Measurements from ENCODE around the gene PSAP.

Gene PSAP

DNA sequence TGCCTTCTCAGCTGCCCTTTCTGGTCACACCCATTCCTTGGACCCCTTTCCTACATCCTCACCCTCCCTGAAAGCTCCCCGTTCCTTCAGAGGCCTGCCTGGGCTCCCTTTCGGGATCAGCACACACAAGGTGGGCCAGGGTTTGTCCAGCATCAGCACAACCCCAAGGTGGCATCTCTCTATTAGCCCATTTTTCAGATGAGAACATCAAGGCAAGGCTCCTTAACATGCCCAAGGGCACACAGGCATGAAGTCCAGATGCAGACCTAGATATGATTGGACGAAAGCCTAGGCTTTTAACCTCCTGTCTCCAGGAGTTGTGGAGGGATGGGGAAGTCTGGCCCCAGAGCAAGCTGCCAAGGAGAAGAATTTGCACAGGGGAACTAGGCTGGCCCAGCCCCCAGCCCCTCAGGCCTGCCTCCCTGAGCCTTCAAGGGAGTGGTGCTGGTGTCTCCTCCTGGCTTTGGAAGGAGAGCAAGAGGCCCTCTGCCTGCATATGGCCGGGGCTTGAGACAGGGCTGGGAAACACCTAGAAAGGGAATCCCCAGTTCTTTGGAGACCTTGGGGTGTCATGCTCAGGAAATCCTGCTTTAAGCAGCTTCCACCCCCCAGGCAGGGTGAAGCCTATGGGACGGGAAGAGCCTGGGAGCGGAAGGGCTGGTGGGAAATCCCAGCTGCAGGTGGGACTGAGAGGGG is 68.7 kb downstream of the PSAP start:
- DNase-seq = no peak

DNA sequence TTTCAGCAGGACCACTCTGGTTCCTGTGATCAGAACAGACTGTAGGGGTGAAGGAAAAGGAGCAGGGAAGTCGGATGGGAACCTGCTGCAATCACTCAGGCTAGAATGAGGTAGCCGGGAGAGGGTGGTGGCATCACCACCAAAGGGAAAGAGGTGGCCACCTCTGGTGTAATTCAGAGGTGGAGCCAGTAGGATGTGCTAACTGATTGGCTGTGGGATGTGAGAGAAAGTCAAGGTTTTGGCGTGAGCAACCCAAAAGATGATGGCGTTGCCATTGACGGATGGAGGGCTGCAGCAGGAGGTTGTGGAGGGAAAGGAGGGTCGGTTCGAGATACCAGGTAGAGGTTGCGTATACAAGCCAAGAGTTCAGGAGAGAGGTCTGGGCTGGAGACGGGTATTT is 70.3 kb downstream of the PSAP start:
- no peak for DNase-seq

DNA sequence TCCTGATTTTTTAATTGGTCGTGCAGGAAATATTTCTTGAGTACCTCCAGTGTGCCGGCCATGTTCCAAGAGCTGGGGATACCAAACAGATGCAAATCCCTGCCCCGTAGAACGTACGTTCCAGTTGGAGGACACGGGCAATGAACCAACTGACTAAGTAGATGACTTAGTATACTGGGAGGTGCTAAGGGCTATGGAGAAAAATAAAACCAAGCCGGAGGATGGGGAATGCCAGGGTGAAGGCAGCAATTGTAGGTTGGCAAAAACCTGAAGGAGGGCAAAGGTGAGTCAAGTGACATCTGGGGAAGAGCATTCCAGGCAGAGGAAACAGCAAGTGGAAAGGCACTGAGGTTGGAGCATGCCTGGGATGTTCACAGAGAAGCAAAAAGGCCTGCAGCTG is 70.9 kb downstream of the PSAP start:
- no peak for DNase-seq

DNA sequence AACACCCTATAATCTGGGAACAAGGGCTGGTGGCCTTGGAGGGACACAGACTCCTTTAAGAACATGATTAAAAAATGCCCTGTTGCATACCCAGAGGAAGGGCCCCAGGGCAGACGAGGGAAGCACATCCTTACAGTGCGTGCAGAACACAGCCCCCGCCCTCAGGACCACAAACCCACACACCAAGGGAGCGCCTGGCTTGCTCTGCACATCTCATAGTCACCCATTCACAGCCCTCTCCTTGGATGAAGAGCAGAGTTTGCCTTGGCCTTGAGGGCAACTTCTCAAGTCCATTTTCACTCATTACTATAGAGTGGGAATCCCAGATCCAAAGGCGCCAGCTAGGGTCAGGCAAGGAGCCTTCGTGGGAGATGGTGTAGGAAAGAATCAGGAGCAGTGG is 71.4 kb downstream of the PSAP start:
- no peak for DNase-seq

DNA sequence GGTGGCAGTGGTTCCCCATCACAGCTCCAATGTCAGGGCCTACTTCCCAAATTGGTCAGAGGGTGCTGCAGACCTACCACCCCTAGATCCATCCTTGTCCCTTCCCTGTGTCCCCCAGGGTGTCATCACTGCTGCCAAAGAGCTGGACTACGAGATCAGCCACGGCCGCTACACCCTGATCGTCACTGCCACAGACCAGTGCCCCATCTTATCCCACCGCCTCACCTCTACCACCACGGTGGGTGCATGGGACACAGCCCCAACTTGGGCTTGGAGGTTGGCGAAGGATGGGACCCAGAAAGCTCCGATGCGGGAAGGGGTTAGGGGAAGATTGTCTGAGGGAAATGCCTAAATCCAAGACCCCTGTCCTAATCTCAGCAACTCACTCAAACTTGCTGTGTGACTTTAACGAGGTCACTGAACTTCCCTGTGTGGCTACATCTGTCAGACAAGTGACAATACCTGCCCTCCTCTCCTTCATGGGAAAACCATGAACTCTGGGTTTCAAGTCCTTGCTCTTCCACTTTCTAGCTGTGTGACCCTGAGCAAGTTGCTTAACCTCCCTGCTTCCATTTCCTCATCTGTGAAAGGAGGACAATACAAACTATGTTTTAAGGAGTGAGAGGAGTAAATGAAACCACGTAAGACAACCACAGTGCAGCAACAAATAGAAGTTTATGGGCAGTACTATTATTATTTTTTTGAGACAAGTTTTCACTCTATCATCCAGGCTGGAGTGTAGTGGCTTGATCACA is 72.8 kb downstream of the PSAP start:
- no peak for DNase-seq

DNA sequence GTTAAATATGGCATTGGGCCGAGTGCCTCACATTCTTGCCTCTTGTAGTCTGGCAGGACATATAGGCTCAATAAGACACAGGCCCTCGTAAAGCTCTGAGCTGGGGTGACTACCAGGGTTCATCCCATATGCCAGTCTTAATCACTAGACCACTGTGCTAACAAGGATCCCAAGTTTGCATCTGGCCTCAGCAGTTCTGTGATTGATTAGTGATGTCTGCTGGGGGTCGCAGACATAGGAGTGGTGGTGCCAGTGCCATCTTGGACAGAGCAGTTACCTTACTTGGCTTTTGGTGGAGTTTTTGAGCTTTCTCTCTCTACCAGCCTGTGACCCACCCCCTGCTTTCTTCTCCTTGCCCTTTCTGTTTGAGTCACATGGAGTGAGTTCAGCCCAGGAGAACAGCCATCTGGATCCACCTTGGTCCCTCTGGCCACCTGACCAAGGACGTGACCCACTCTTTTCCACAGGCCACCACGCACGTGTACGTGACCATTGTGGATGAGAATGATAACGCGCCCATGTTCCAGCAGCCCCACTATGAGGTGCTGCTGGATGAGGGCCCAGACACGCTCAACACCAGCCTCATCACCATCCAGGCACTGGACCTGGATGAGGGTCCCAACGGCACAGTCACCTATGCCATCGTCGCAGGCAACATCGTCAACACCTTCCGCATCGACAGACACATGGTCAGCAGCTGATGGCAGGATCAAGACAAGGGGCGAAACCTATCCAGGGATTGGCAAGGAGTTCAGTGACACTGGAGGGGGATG is 73.7 kb downstream of the PSAP start:
- DNase-seq = no peak

DNA sequence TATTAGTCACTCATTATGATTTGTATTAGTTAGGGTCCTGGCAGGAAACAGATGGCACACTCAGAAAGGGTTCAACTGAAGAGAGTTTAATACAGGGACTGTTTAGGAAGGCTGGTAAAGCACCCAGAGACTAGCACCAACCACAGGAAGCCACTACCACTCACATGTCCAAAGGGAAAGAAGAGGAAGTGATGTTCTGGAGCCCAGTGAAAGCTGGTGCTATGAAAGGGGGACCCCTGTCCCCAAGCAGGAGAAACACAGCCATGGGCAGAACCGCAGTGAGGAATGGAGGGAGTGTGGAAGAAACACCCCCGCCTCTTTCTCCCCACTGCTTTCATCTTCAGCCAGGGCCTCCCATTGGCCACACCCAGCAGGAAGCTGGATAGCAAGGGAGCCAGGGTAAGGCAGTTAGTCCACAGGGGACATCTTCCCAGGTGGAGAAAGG is 74.5 kb downstream of the PSAP start:
- no peak for DNase-seq

DNA sequence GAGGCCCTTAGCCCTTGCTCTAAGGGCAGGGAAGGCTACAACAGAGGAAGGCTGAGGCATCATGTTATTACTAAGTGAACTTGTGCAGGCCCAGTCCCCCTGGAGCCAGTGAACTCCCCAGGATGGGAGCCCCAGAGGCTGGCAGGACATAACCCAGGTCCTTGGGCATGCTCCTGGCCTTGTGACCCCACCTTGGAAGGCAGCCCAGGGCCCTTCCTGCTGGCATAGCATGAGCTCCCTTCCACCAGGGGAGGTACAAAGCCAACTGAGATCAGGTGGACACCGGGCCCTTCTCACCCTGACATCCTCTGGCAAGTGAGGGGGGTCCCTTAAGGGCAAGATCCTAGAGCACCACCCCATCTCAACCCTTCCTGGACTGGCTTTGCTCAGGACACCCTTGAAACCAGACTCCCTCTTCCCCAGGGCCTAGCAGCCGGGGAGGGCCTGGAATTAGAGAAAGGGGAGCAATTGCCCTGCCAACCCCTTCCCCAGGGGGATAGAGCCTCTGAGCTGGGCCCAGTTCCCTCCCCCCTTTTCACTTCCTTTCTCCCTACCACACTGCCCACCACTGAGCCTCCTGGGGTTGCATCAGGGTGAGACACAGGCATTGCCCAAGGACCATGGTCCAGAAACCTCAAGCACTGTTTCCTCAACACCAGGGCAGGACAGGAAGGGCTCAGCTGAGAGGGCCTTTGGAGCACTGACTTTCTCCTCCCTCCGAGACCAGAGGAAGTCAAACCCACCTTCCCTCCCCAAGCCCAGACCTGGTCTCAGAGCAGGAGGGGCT is 75.9 kb downstream of the PSAP start:
- no peak for DNase-seq

DNA sequence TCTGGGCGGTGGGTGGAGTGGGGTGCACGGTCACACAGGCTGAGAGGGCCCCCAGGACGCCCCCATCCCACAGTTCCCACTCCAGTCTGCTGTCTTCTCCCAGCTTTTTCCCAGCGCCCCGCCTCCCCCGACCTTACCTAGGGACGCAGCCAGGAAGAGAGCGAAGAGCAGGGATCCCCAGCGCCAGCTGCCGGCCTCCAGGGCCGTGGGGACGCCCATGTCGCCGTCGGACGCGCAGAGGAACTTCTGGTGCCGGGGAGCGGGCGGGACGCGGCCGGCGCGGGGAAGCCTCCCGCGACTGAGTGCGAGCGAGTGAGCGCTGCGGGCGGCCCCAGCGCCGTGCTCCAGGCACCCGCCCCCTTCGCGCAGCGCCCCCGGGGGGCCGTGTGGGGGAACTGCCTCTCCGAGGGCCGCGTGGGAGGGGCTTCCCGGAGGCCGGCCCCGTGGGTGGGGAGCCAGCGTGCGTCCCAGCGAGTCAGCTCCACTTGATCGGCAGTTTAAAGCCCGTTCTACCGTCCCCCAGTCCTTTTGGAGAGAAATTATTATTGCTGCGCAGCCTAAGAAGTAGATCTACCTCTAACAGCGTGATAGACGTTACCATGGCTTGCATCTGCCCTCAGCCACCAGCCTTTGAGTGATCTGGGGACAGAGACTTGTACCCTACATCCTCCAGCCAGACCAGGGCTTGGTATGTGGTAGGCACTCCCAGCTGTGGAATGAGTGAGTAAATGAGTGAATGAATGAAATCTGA is 77.7 kb downstream of the PSAP start, which contains the start of gene VSIR:
TSS of gene VSIR (minus strand) at position 300 of the 751 bp plus-strand sequence. CDS start at position 219, 81 bp downstream.
- DNase-seq = peak; percentile 96

DNA sequence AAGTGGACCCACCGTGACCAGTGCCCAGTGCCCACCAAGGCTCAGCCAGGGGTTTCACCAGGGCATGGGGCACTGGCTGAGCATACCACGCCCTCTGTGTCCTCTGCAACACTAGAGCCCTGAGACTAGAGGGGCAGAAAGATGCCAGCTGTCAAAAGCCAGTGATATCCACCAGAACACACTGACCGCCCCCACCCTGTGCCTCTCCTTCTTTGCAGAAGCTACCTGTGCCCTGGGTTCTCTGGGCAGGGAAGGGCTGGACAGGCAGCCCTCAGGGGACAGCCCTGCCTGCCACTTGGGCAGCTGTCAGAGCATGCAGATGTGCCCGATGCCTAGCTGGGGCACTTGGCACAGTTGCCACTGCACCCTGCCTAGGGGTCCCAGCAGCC is 78.2 kb downstream of the PSAP start:
- DNase-seq = no peak

DNA sequence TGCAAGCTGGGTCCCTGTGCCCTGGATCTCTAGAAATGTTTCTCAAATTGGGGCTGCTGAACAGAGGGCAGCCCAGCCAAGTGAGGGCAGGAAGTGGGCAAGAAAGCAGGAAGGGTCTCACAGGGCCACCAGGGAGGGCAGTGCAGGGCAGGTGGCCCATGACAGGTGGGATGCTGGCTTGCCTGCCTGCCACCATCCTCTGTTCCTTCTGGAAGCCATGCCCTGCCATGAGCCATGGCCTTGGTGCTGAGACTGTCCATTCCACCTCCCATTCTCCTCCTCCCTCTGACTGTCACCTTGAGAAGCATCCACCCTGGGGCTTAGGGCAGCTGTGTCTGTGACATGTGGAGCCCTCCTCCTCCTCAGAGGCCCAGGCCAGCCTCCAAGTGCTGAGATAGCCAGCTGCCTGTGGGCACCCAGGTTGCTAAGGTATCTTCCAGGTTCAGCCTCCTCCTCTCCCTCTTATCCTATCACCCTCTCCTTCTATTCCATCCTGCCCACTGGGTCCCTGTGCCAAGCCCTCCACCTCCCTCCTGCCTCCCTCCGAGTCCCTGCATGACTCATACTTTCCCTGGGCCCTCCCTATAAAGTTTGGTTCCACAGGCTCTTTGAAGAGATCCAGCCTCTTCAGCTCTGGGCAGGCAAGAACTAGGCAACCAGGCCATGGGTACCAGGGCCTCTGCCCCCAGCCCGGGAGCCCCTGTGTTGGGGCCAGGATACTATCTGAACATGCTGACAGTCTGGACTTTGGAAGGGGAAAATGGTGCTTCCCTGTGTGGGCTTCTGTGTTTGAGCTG is 79.0 kb downstream of the PSAP start:
- peak; percentile 49 for DNase-seq

DNA sequence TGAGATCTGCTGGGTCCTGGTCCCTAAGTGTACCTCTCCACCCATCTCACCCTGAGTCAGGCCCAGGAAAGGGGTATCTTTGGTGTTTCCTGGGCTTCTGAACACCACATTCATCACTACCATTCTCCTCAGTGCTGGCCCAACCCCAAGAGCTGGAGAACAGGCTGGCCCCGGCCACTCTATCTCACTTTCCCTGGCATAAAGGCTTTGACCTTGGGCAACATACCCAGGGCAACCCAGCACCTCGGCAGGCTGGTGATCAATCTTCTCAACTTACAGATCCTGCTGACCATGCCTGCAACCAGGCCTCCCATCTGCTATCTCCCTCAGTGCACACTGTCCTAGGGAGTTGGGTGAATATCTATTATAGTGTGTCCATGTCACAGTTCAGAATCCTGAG is 79.8 kb downstream of the PSAP start:
- no peak for DNase-seq

DNA sequence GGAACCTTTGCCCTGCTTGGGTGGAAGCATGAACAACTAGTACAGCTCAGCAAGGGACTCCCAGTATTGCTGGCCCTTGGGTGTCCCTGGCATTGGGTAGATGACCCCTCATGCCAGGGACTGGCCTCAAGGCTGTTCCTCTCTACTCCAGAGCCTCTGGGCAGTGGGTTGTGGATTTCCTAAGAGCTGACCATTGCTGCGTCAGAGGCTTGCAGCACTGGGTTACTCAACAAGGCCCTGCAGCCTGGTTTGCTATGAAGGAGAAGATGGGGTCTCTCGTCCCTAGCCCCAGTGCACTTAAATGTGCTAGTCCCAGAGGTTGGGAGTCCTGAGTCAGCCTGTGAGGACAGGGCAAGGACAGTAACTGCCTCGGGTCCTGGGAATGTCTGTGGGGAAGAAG is 80.3 kb downstream of the PSAP start:
- DNase-seq = no peak

DNA sequence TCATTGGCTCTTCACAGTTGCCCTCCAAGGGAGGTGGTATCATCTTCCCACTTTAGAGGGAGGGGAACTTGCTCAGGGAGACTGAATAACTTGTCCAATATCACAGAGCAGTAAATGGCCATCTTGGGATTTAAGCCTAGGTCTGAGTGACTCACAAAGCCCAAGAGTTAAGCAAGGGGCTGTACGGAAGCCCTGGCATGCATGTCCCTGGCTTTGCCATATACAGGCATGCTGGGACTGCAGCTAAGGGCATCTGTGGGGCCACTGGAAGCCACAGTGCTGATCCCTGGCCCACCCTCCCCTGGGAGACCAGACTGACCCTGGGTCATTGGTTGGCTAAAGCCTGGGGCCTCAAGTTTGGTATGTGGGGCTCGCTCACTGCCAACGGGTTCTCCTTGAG is 80.8 kb downstream of the PSAP start:
- no peak for DNase-seq

DNA sequence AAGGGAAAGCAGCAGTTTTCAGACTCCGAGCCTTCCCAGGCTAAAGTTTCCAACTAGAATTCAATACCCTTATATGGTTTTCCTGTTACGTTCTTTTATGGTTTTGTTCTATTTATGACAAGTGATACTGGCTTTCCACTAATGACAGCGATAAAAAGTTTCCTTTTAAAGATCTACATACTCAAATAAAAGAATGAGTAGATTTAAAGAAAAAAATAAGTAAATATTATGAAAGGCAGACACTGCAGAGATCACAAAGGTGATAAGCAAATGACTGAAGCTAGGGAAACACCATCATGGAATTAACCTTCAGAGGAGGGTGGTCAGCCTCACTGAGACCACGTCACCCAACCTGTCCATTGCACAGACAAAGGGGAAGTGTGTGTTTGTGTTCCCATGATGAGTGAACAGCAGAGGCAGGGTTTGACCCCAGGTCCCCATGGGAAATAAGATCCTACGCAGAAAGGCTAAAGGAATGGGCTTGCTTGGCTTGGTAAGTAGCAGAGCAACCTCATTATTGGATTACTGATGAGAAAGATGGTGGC is 81.7 kb downstream of the PSAP start:
- DNase-seq = no peak

DNA sequence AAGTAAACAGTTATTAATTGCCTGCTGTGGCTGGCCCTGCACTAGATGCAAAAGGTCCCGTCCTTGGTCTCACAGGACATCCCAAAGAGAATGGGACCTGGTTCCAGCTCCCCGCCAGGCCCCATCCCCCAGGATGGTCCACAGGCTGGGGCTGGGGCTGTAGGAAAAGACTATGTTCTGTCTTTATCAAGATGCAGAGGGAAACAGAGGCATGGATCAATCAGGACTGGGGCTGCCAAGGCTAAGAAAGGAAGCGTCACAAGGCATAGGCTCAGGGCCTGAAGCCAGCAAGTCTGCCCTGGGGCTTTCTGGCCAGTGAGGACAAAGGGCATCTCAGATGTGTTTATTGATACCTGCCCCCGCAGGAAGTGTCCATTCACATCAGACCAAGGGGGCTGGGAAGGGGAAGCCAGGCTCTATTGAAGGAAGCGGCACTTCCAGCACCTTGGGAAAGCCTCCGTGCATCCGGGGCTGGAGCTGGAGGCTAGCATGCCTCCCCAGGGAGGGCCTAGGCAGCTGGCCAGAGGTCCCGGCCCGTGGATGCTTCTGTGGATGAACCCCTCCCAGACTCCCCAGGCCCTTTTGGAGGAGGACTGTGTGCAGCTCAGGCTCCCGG is 83.5 kb downstream of the PSAP start:
- no peak for DNase-seq

DNA sequence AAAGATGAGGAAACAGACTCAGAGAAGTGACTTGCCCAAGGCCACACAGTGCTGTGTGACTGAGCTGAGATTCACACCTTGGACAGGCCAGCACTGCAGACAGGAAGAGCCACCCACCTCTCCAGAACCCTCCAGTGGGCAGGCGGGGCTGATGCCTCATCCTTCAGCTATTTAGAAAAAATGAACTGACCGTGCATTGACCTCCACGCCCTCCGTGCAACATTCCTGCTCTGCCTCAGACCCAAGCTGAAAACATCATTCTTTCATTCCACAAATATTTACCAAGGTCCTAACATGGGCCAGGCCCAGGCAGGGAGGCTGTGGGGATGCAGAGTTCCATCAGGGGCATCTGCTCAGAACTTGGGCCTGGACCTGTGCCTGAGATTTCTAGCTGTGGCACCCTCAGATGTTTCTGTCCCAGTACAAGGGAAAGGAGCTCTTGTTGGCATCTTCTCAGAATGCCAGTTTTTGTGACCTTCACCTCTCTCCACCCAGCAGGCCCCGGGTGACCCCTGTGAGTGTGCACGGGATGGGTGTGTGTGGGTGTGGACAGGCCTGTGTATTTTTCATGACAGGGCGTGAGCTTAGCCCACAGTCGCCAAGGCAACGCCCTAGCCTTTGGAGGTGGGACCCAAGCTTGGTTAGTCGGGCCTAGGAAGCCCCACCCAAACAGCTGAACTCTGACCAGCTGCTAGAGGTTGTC is 84.2 kb downstream of the PSAP start:
- DNase-seq = no peak

Data from stimulated activated CD4-positive, alpha-beta T cell treated with anti-CD3 and anti-CD28 coated beads, Interleukin-12 subunit alpha, Interleukin-12 subunit beta, amount 100 ng/mL, for 4 hours (primary cell).